Heart left ventricle (tissue), 13 donors: ENCODE measurements around the gene CCDC50.

ENCODE experiments used
- POLR2A ChIP-seq, 2 donors: fragments of 450-650 bp; IDR thresholded peaks; one replicate each; pipeline ENCODE4 v1.6.1; 2017; ENCODE audit warnings: antibody characterized with exemption in 2 of 2, mild to moderate bottlenecking in 2 of 2, moderate library complexity in 2 of 2
- TF ChIP-seq, protein P1 (sequence below), 12 donors: fragments of 200-600 bp; sonication (generic) in 4 of 12; IDR thresholded peaks; one replicate each; pipeline versions ENCODE4 v1.5.0 to v1.8.0; 2018 to 2022; ENCODE audit warnings: antibody characterized with exemption in 12 of 12, mild to moderate bottlenecking in 5 of 12
- donor health status: ischemic (EF 13 %, LVEDD 7.1; RV severe dilation, severe dysfunction).
- donor health status: DM: no; HTN: yes; CAD: no.
- donor health status: DM: no; HTN: no; CAD: no.
- donor health status: ischemic (EF 25% LVEDD 6.9; RV normal size, moderate dysfunction).
- donor health status: ischemic (EF 25% LVEDD 5.7; RV mildly dilated, moderate dysfunction).
- donor health status: ischemic (EF 35%, LVEDD 5.7; RV mildly dilated, moderate dysfunction).
- donor health status: nonischemic (EF 11% LVEDD 7.7; RV severe dilation, severe dysfunction).
- donor health status: DM: yes; HTN: yes; CAD: no.
- donor health status: PGD.
- donor health status: ischemic (EF 29% LVEDD 5.4; RV normal size, mild dysfunction).
- donor health status: nonischemic (EF 23%, LVEDD 6.1; RV moderate dilation, normal function).

- no peak for TF ChIP-seq POLR2A (IDR thresholded peaks at IDR 0.05)
- TF ChIP-seq, protein P1, sequence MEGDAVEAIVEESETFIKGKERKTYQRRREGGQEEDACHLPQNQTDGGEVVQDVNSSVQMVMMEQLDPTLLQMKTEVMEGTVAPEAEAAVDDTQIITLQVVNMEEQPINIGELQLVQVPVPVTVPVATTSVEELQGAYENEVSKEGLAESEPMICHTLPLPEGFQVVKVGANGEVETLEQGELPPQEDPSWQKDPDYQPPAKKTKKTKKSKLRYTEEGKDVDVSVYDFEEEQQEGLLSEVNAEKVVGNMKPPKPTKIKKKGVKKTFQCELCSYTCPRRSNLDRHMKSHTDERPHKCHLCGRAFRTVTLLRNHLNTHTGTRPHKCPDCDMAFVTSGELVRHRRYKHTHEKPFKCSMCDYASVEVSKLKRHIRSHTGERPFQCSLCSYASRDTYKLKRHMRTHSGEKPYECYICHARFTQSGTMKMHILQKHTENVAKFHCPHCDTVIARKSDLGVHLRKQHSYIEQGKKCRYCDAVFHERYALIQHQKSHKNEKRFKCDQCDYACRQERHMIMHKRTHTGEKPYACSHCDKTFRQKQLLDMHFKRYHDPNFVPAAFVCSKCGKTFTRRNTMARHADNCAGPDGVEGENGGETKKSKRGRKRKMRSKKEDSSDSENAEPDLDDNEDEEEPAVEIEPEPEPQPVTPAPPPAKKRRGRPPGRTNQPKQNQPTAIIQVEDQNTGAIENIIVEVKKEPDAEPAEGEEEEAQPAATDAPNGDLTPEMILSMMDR (IDR thresholded peaks at IDR 0.05), result no peak
Observed at GRCh38 chr3:191342006-191342405, 12.8 kb downstream of the CCDC50 start.
